ENCODE data around the gene OFD1. TPM values are rescaled to one million over a fixed set of nuclear protein-coding genes. Genes with fewer than 3 reads are reported as not detected.

OFD1 gene
- total RNA-seq, 1 donor from 2014 or later, result 61.4 TPM

DNA sequence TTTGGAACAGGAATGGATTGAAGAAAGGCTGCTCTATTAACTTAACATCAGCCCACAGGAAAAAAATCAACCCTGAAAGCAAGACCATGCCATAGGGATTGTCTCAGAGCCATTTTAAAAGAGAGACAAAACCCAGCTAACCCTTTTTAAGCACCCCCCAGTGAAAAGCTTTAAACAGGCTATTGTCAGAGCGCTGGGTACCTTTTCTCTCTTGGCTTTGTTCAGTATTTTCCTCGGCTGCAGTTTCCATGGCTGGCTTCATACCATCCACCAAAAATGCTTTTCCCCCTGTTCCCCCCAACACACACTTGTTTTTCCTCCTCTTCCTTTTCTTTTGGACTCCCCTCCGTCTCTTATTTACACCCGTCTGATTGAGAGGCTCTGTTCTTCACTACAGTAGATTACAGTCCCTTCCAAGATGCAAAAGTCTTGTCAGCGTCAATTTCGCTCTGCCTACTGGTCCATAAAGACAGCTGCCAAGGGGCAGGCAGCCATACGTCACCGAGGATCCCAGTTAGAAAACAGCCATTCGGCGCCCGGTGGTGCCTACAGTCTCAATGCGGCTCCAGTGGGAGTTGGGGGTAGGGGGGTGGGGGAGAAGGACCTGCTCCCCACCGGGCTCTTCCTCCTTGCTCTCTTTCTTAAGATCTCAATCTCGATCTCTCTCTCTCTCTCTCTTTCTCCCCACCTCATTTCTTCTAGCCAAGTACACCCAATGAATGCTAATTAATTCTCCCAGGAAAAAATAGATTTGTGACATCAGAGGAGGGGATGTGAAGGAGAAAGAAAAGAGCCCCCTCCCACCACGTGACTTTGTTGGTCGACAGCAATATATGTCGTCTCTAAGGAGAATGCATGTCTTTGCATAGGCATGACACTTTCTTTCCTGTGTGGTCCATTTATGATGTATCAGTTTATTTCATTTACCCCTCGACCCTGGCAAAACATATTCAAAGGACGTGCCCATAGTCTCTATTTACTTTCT is 82.4 kb downstream of the OFD1 start, which contains the start of gene GPM6B:
TSS of gene GPM6B (minus strand) at position 451 of the 985 bp plus-strand sequence. CDS start at position 262, 189 bp downstream.
- POLR2A ChIA-PET, result no interaction called here

More for the DNA sequence above, 82.4 kb downstream of the OFD1 start, which contains the start of gene GPM6B:
- H3K27ac Mint-ChIP-seq, result no peak within 1 kb of the TSS
- TF ChIP-seq, protein P1, sequence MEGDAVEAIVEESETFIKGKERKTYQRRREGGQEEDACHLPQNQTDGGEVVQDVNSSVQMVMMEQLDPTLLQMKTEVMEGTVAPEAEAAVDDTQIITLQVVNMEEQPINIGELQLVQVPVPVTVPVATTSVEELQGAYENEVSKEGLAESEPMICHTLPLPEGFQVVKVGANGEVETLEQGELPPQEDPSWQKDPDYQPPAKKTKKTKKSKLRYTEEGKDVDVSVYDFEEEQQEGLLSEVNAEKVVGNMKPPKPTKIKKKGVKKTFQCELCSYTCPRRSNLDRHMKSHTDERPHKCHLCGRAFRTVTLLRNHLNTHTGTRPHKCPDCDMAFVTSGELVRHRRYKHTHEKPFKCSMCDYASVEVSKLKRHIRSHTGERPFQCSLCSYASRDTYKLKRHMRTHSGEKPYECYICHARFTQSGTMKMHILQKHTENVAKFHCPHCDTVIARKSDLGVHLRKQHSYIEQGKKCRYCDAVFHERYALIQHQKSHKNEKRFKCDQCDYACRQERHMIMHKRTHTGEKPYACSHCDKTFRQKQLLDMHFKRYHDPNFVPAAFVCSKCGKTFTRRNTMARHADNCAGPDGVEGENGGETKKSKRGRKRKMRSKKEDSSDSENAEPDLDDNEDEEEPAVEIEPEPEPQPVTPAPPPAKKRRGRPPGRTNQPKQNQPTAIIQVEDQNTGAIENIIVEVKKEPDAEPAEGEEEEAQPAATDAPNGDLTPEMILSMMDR (IDR thresholded peaks at IDR 0.05), result no peak
- peaks cover 4% of the 10 kb centered on the region for H3K27me3 Mint-ChIP-seq
- H3K4me3 Mint-ChIP-seq, result no peak within 1 kb of the TSS
- no peaks in the 10 kb centered on the region for H3K4me1 Mint-ChIP-seq
- ATAC-seq (ENCODE audit: low read depth), result no peak
- intact Hi-C loops (cut with micrococcal nuclease), result no loop called here
- no peaks in the 10 kb centered on the region for H3K36me3 Mint-ChIP-seq (ENCODE audit: low read depth)
- CTCF ChIA-PET, result no interaction called here
- DNase-seq, result no peak
- H3K9me3 Mint-ChIP-seq, result no peaks in the 10 kb centered on the region

Other genes starting within 250 kb of the OFD1 start
- gene EGFL6, start 165.1 kb upstream of the OFD1 start, total RNA-seq, result not detected in 2 replicates
- gene TCEANC, start 81.6 kb upstream of the OFD1 start, total RNA-seq, result 5.1 and 5.9 TPM in 2 replicates
- 26.1 and 27.7 TPM in 2 replicates for gene RAB9A, start 45.6 kb upstream of the OFD1 start, total RNA-seq
- gene TRAPPC2, start 128 bp upstream of the OFD1 start, total RNA-seq, result 24.7 and 26.7 TPM in 2 replicates
- not detected in 2 replicates for gene GPM6B, start 82.3 kb downstream of the OFD1 start, total RNA-seq